K562 (cell line): ENCODE measurements around the gene CNOT1. TPM values are rescaled to one million over a fixed set of nuclear protein-coding genes. Genes with fewer than 3 reads are reported as not detected.
A peak's percentile ranks its signal among the peaks of the same experiment; 100 is the strongest.

Experiments used
- ATAC-seq: fragments of 200-7000 bp; cut with Tn5 transposase; 3 replicates; pipeline ENCODE4 v1.9.1; 2020; ENCODE audit warnings: moderate library complexity
- BruUV-seq: library from RNA; stranded (reverse); fragments of 400-500 nt; replicated peaks from 2 replicates; lab custom pipeline; 2021; lab: Mats Ljungman, UMichigan
- CTCF ChIA-PET: fragments of 300-600 bp; formaldehyde crosslinking; extraction: SDS; loops from one replicate; lab custom pipeline; 2021; ENCODE audit warnings: low intra/inter-chr PET ratio; lab: Yijun Ruan, JAX
- POLR2A ChIA-PET: fragments of 300-600, 350-650 bp; sonication (Branson Sonifier 250); formaldehyde crosslinking; extraction: SDS; loops from one replicate; lab custom pipeline; 2021; ENCODE audit warnings: antibody characterized with exemption, inconsistent platforms; lab: Yijun Ruan, JAX
- DNase-seq, 4 experiments: peaks; one replicate each; pipeline versions ENCODE4 v3.0.0 to v3.0.0-alpha.2; 2011 to 2018; ENCODE audit warnings: low spot score in 3 of 4, mixed read lengths in 3 of 4; ENCODE audit errors: extremely low read depth in 1 of 4
- FAIRE-seq: peaks from 2 replicates; lab custom pipeline; 2011; peaks lifted over from hg19 to GRCh38; lab: Jason Lieb, UNC
- H2AFZ ChIP-seq: 2 replicates; pipeline ENCODE4 v1.6.0; 2011; ENCODE audit warnings: low read depth, low read length, control low read depth, inconsistent platforms
- H3K27ac ChIP-seq: fragments of 200-600 bp; 3 replicates; pipeline ENCODE4 v1.8.0; 2011; ENCODE audit warnings: low read depth, mild to moderate bottlenecking, control low read depth, inconsistent platforms, low read length, moderate library complexity, mixed read lengths; ENCODE audit errors: extremely low read depth
- H3K27me3 ChIP-seq, 2 experiments: fragments of 300-600 bp in 1 of 2; 2 replicates in 1 of 2; 3 replicates in 1 of 2; pipeline versions ENCODE4 v1.6.0 to v1.8.0; 2011; ENCODE audit warnings: inconsistent platforms in 2 of 2, low read length in 2 of 2, mild to moderate bottlenecking in 1 of 2, mixed read lengths in 1 of 2, moderate library complexity in 1 of 2; ENCODE audit not compliant: control insufficient read depth in 2 of 2, insufficient read depth in 2 of 2
- H3K36me3 ChIP-seq: fragments of 300-600 bp; 3 replicates; pipeline ENCODE4 v1.8.0; 2011; ENCODE audit warnings: mild to moderate bottlenecking, low read length, inconsistent platforms; ENCODE audit not compliant: control insufficient read depth, insufficient read depth
- H3K4me1 ChIP-seq, 2 experiments: fragments of 200-600 bp in 1 of 2; replicated peaks in 1 of 2; 2 replicates in 1 of 2; 3 replicates in 1 of 2; pipeline versions ENCODE4 v1.5.1 to v1.8.0; 2011; ENCODE audit warnings: inconsistent platforms in 2 of 2, low read length in 2 of 2, mild to moderate bottlenecking in 1 of 2, mixed read lengths in 1 of 2, moderate library complexity in 1 of 2; ENCODE audit not compliant: control insufficient read depth in 2 of 2, insufficient read depth in 2 of 2
- H3K4me2 ChIP-seq: 2 replicates; pipeline ENCODE4 v1.6.1; 2011; ENCODE audit warnings: low read length, control low read depth, inconsistent platforms, mixed read lengths; ENCODE audit not compliant: insufficient read depth
- H3K4me3 ChIP-seq: fragments of 200-600 bp; sonication (generic), shearing (Covaris generic); 2 replicates; pipeline ENCODE4 v1.5.1; 2016; ENCODE audit warnings: control low read depth, inconsistent platforms
- H3K79me2 ChIP-seq: fragments of 200-600 bp; 3 replicates; pipeline ENCODE4 v1.8.0; 2011; ENCODE audit warnings: low read length, inconsistent platforms; ENCODE audit not compliant: control insufficient read depth, insufficient read depth
- H3K9ac ChIP-seq, 2 experiments: 2 replicates each; pipeline versions ENCODE4 v1.6.0 to v1.6.1; 2011; ENCODE audit warnings: low read depth in 2 of 2, low read length in 2 of 2, control low read depth in 1 of 2, inconsistent platforms in 1 of 2, mild to moderate bottlenecking in 1 of 2, mixed read lengths in 1 of 2; ENCODE audit not compliant: insufficient read depth in 1 of 2
- H3K9me1 ChIP-seq: one replicate; pipeline ENCODE4 v1.6.0; 2011; ENCODE audit warnings: inconsistent platforms, mild to moderate bottlenecking, low read length, moderate library complexity; ENCODE audit not compliant: control insufficient read depth, insufficient read depth
- H3K9me3 ChIP-seq: replicated peaks from 2 replicates; pipeline ENCODE4 v1.5.1; 2011; ENCODE audit warnings: low read depth, low read length, inconsistent platforms; ENCODE audit not compliant: control insufficient read depth, insufficient read depth
- H4K20me1 ChIP-seq: replicated peaks from 2 replicates; pipeline ENCODE4 v1.6.1; 2011; ENCODE audit warnings: low read length, inconsistent platforms, mixed read lengths; ENCODE audit not compliant: control insufficient read depth, insufficient read depth
- CCAR2 ChIP-seq: fragments of 200-400 bp; formaldehyde crosslinking; IDR thresholded peaks from 2 replicates; pipeline ENCODE4 v1.6.1; 2017; ENCODE audit warnings: mild to moderate bottlenecking, low read depth, low read length
- CREM ChIP-seq: IDR thresholded peaks from 2 replicates; pipeline ENCODE4 v1.6.1; 2014; ENCODE audit warnings: antibody characterized with exemption, low read depth
- DDX20 ChIP-seq: fragments of 450-650 bp; IDR thresholded peaks from 2 replicates; pipeline ENCODE4 v1.6.1; 2016; ENCODE audit warnings: missing genetic modification characterization, low read depth, mild to moderate bottlenecking, missing compliant biosample characterization, moderate library complexity
- HOXB6 ChIP-seq: fragments of 250-450 bp; sonication (Bioruptor Pico); IDR thresholded peaks from 2 replicates; pipeline ENCODE4 v1.5.1; 2022; ENCODE audit warnings: mild to moderate bottlenecking, borderline replicate concordance
- KDM5B ChIP-seq: fragments of 200-600 bp; sonication (generic); IDR thresholded peaks from 2 replicates; pipeline ENCODE4 v1.6.1; 2012; ENCODE audit warnings: low read depth, mild to moderate bottlenecking, moderate library complexity, low read length, control low read depth, inconsistent platforms; ENCODE audit not compliant: insufficient replicate concordance
- MTF1 ChIP-seq: fragments of 250-450 bp; sonication (Bioruptor Pico); IDR thresholded peaks from 2 replicates; pipeline ENCODE4 v1.9.0; 2021; ENCODE audit warnings: moderate library complexity, mild to moderate bottlenecking, inconsistent platforms, borderline replicate concordance
- PHB ChIP-seq: fragments of 250-450 bp; sonication (Bioruptor Pico); IDR thresholded peaks from 2 replicates; pipeline ENCODE4 v1.5.0; 2021
- RBBP5 ChIP-seq: fragments of 200-600 bp; sonication (generic); IDR thresholded peaks from 2 replicates; pipeline ENCODE4 v1.6.1; 2012; ENCODE audit warnings: borderline replicate concordance, mild to moderate bottlenecking, low read length, control low read depth, inconsistent platforms; ENCODE audit not compliant: insufficient read depth, poor library complexity, severe bottlenecking
- RBM17 ChIP-seq: fragments of 200-400 bp; formaldehyde crosslinking; IDR thresholded peaks from 2 replicates; pipeline ENCODE4 v1.6.1; 2017; ENCODE audit warnings: low read depth, mild to moderate bottlenecking, low read length, borderline replicate concordance
- THRAP3 ChIP-seq: fragments of 450-650 bp; IDR thresholded peaks from 2 replicates; pipeline ENCODE4 v1.6.1; 2016; ENCODE audit warnings: mild to moderate bottlenecking, inconsistent platforms, borderline replicate concordance
- ZFP1 ChIP-seq: fragments of 450-650 bp; formaldehyde crosslinking; IDR thresholded peaks from 2 replicates; pipeline ENCODE4 v1.4.0; 2020; ENCODE audit warnings: mild to moderate bottlenecking, mixed read lengths
- ZNF282 ChIP-seq: sonication (generic); formaldehyde crosslinking; IDR thresholded peaks from 2 replicates; pipeline ENCODE4 v1.8.1; 2023; ENCODE audit warnings: missing genetic modification reagents
- WGBS: fragments of 100-300 bp; shearing (Covaris generic); methylation state at CpG from one replicate; pipeline ENCODE4 v1.1.6; 2016; ENCODE audit warnings: low coverage, mixed read lengths; ENCODE audit not compliant: insufficient coverage; ENCODE audit errors: missing lambda C conversion rate; 5-methylcytosine and 5-hydroxymethylcytosine counted together
- in situ Hi-C: fragments of 300-500 bp; cut with MboI; formaldehyde crosslinking; loops from 4 replicates; pipeline ENCODE4 v1.15.0; 2018; ENCODE audit warnings: inconsistent platforms, mixed read lengths
- intact Hi-C: fragments of 100-400 bp; cut with micrococcal nuclease; formaldehyde crosslinking; loops from 2 replicates; pipeline ENCODE4 v1.14.2; 2022
- polyA plus RNA-seq, 8 experiments: library from polyadenylated mRNA; depleted of rRNA in 4 of 8; stranded (reverse) in 5 of 8; unstranded in 3 of 8; fragments of >200 nt; fragmentation: Nextera tagmentation in 2 of 8; fragmentation: Illumina TruSeq in 1 of 8; extraction: Ambion mirVana in 2 of 8; extraction: Trizol in 1 of 8; gene quantifications; 2 replicates each; pipeline versions ENCODE4 v1.2.1 to v1.2.3, GENCODE V29; 2011 to 2014; ENCODE audit warnings: inconsistent platforms in 1 of 8, missing spikeins in 1 of 8
- total RNA-seq, 7 experiments: library from RNA; depleted of rRNA in 6 of 7; stranded (reverse); fragments of >200 nt in 6 of 7; fragmentation: Illumina TruSeq in 2 of 7; extraction: Trizol in 2 of 7; gene quantifications; 2 replicates each; pipeline versions ENCODE4 v1.2.1 to v1.2.3, GENCODE V29; 2011 to 2021; ENCODE audit warnings: low replicate concordance in 1 of 7
- TF ChIP-seq, protein P1 (sequence below): sonication (generic); formaldehyde crosslinking; IDR thresholded peaks from 2 replicates; pipeline ENCODE4 v1.8.1; 2023; ENCODE audit warnings: missing genetic modification reagents, mild to moderate bottlenecking, borderline replicate concordance
- TF ChIP-seq, protein P2 (sequence below): fragments of 150-350 bp; IDR thresholded peaks from 2 replicates; pipeline ENCODE4 v1.6.1; 2014; ENCODE audit warnings: low read depth, mild to moderate bottlenecking, low read length, borderline replicate concordance

The CNOT1 gene
- total and polyA plus RNA-seq, 9 of the 15 experiments (the other 6 are each of a cell fraction or from before 2014, with no cell fraction given): 110 to 270 (median 220) TPM

DNA sequence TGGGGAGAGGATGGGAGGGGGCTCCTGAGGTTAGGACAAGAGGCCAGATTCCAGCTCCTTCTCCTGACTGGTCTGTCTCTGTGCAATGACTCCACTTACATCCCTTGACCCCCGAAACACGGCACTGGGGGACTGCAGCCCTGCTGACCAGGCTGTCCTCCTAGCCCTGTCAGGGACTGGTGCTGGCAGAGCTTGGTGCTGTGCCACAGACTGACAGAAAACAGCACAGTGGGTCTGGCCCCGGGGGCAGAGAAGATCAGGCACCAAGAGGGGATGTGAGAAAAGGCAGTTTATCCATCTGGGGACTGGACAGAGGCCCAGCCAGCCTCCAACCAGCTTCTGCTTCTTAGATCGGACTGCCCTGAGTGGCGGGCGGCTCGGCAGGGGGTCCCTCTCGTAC, 35.6 kb upstream of the CNOT1 start:
- Histone ChIP-seq H3K9me1 (no peaks in the 10 kb centered on the region), H3K9ac (peak overlapping the region in 1 of 2 experiments; percentile 10; a peak in 1 of 4 replicates), H3K36me3 (peaks cover 4% of the 10 kb centered on the region; the same call in 1 of the 3 replicates), H3K4me3 (no peak overlapping the region), H3K27me3 (0 out of 5 replicates have a peak, but pooled peaks cover 0 to 5% of the 10 kb centered on the region in 2 experiments), H2AFZ (no peak overlapping the region), H3K27ac (no peak overlapping the region), H3K4me1 (no peaks in the 10 kb centered on the region; a peak in 1 of 5 replicates), H3K4me2 (no peak overlapping the region), H4K20me1 (no peaks in the 10 kb centered on the region), H3K79me2 (no peaks in the 10 kb centered on the region), H3K9me3 (no peaks in the 10 kb centered on the region)
- POLR2A ChIA-PET: interaction anchor here (0.6 kb wide), 1 partner anchor 358 kb away, joined by 3 read pairs; no protein-coding TSS in a partner anchor
- FAIRE-seq (no peak), DNase-seq (no peak), ATAC-seq (no peak)
- intact Hi-C loops (no loop called here), in situ Hi-C loops (no loop called here)
- WGBS: 16% methylated on average over 7 of the region's 8 CpGs
- CTCF ChIA-PET: no interaction called here
- BruUV-seq: no TSS peak
- TF ChIP-seq RBM17 (no peak), MTF1 (CRISPR knock-in tag) (no peak), CCAR2 (no peak), HOXB6 (CRISPR knock-in tag) (no peak), RBBP5 (no peak), DDX20 (no peak), KDM5B (no peak), ZNF282 (CRISPR knock-in tag) (no peak), CREM (no peak), PHB (CRISPR knock-in tag) (no peak), ZFP1 (no peak), THRAP3 (no peak)
- TF ChIP-seq, protein P1, sequence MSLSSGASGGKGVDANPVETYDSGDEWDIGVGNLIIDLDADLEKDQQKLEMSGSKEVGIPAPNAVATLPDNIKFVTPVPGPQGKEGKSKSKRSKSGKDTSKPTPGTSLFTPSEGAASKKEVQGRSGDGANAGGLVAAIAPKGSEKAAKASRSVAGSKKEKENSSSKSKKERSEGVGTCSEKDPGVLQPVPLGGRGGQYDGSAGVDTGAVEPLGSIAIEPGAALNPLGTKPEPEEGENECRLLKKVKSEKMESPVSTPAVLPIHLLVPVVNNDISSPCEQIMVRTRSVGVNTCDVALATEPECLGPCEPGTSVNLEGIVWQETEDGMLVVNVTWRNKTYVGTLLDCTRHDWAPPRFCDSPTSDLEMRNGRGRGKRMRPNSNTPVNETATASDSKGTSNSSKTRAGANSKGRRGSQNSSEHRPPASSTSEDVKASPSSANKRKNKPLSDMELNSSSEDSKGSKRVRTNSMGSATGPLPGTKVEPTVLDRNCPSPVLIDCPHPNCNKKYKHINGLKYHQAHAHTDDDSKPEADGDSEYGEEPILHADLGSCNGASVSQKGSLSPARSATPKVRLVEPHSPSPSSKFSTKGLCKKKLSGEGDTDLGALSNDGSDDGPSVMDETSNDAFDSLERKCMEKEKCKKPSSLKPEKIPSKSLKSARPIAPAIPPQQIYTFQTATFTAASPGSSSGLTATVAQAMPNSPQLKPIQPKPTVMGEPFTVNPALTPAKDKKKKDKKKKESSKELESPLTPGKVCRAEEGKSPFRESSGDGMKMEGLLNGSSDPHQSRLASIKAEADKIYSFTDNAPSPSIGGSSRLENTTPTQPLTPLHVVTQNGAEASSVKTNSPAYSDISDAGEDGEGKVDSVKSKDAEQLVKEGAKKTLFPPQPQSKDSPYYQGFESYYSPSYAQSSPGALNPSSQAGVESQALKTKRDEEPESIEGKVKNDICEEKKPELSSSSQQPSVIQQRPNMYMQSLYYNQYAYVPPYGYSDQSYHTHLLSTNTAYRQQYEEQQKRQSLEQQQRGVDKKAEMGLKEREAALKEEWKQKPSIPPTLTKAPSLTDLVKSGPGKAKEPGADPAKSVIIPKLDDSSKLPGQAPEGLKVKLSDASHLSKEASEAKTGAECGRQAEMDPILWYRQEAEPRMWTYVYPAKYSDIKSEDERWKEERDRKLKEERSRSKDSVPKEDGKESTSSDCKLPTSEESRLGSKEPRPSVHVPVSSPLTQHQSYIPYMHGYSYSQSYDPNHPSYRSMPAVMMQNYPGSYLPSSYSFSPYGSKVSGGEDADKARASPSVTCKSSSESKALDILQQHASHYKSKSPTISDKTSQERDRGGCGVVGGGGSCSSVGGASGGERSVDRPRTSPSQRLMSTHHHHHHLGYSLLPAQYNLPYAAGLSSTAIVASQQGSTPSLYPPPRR (CRISPR knock-in tag): no peak
- TF ChIP-seq, protein P2, sequence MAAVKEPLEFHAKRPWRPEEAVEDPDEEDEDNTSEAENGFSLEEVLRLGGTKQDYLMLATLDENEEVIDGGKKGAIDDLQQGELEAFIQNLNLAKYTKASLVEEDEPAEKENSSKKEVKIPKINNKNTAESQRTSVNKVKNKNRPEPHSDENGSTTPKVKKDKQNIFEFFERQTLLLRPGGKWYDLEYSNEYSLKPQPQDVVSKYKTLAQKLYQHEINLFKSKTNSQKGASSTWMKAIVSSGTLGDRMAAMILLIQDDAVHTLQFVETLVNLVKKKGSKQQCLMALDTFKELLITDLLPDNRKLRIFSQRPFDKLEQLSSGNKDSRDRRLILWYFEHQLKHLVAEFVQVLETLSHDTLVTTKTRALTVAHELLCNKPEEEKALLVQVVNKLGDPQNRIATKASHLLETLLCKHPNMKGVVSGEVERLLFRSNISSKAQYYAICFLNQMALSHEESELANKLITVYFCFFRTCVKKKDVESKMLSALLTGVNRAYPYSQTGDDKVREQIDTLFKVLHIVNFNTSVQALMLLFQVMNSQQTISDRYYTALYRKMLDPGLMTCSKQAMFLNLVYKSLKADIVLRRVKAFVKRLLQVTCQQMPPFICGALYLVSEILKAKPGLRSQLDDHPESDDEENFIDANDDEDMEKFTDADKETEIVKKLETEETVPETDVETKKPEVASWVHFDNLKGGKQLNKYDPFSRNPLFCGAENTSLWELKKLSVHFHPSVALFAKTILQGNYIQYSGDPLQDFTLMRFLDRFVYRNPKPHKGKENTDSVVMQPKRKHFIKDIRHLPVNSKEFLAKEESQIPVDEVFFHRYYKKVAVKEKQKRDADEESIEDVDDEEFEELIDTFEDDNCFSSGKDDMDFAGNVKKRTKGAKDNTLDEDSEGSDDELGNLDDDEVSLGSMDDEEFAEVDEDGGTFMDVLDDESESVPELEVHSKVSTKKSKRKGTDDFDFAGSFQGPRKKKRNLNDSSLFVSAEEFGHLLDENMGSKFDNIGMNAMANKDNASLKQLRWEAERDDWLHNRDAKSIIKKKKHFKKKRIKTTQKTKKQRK: no peak
